SK-N-SH treated with all-trans-retinoic acid at 6 μM for 48 hours (cell line): ENCODE data around the gene ADAMTS13.
"Not testable (repeated sequence)": the region's sequence is repeated elsewhere in the genome, so short reads cannot be mapped to it uniquely, and the experiment has no call there.

Experiments used
- ATAC-seq: fragments of 200-7000 bp; cut with Tn5 transposase; 3 replicates; pipeline ENCODE4 v1.9.1; 2020; ENCODE audit warnings: mild to moderate bottlenecking, moderate library complexity
- ARNTL ChIP-seq: fragments of 450-650 bp; formaldehyde crosslinking; IDR thresholded peaks from 2 replicates; pipeline ENCODE4 v1.5.0; 2020; ENCODE audit warnings: low read depth, mild to moderate bottlenecking, moderate library complexity, borderline replicate concordance
- BACH2 ChIP-seq: fragments of 250-450 bp; sonication (Bioruptor Pico); IDR thresholded peaks from 2 replicates; pipeline ENCODE4 v1.9.0; 2021; ENCODE audit warnings: mild to moderate bottlenecking, borderline replicate concordance
- CREB5 ChIP-seq: fragments of 250-450 bp; sonication (Bioruptor Pico); IDR thresholded peaks from 2 replicates; pipeline ENCODE4 v1.5.1; 2020; ENCODE audit warnings: low read depth, mild to moderate bottlenecking, moderate library complexity
- CSDC2 ChIP-seq: fragments of 250-450 bp; sonication (Bioruptor Pico); IDR thresholded peaks from 2 replicates; pipeline ENCODE4 v1.5.0; 2020; ENCODE audit warnings: mild to moderate bottlenecking, moderate library complexity
- CSRNP3 ChIP-seq: fragments of 250-450 bp; sonication (Bioruptor Pico); IDR thresholded peaks from 2 replicates; pipeline ENCODE4 v1.5.1; 2021; ENCODE audit warnings: mild to moderate bottlenecking, moderate library complexity
- ESRRG ChIP-seq: fragments of 250-450 bp; sonication (Bioruptor Pico); IDR thresholded peaks from 2 replicates; pipeline ENCODE4 v1.6.1; 2021; ENCODE audit warnings: mild to moderate bottlenecking
- GLIS3 ChIP-seq: fragments of 250-450 bp; sonication (Bioruptor Pico); IDR thresholded peaks from 2 replicates; pipeline ENCODE4 v1.5.0; 2020; ENCODE audit warnings: mild to moderate bottlenecking, moderate library complexity
- ISL1 ChIP-seq: fragments of 250-450 bp; sonication (Bioruptor Pico); IDR thresholded peaks from 2 replicates; pipeline ENCODE4 v2.1.2; 2022; ENCODE audit warnings: mild to moderate bottlenecking, moderate library complexity
- OSR1 ChIP-seq: fragments of 250-450 bp; sonication (Bioruptor Pico); IDR thresholded peaks from 2 replicates; pipeline ENCODE4 v1.8.0; 2022; ENCODE audit warnings: moderate library complexity, mild to moderate bottlenecking, inconsistent platforms
- PATZ1 ChIP-seq: fragments of 250-450 bp; sonication (Bioruptor Pico); IDR thresholded peaks from 2 replicates; pipeline ENCODE4 v1.8.0; 2020; ENCODE audit warnings: mild to moderate bottlenecking, moderate library complexity, borderline replicate concordance
- PPARA ChIP-seq: fragments of 250-450 bp; sonication (Bioruptor Pico); IDR thresholded peaks from 2 replicates; pipeline ENCODE4 v1.5.0; 2020; ENCODE audit warnings: mild to moderate bottlenecking, borderline replicate concordance
- RARB ChIP-seq: fragments of 250-450 bp; sonication (Bioruptor Pico); IDR thresholded peaks from 2 replicates; pipeline ENCODE4 v1.8.0; 2021; ENCODE audit warnings: mild to moderate bottlenecking, moderate library complexity
- SNAI2 ChIP-seq: fragments of 250-450 bp; sonication (Bioruptor Pico); IDR thresholded peaks from 2 replicates; pipeline ENCODE4 v1.5.0; 2020; ENCODE audit warnings: mild to moderate bottlenecking, moderate library complexity
- TCF4 ChIP-seq: fragments of 250-450 bp; sonication (Bioruptor Pico); IDR thresholded peaks from 2 replicates; pipeline ENCODE4 v1.8.0; 2021; ENCODE audit warnings: mild to moderate bottlenecking, moderate library complexity, borderline replicate concordance
- TOX ChIP-seq: fragments of 250-450 bp; sonication (Bioruptor Pico); IDR thresholded peaks from 2 replicates; pipeline ENCODE4 v1.8.0; 2021; ENCODE audit warnings: mild to moderate bottlenecking, moderate library complexity, borderline replicate concordance
- TSHZ2 ChIP-seq: fragments of 250-450 bp; sonication (Bioruptor Pico); IDR thresholded peaks from 2 replicates; pipeline ENCODE4 v1.5.0; 2020; ENCODE audit warnings: mild to moderate bottlenecking, moderate library complexity
- ZC3H10 ChIP-seq: fragments of 250-450 bp; sonication (Bioruptor Pico); IDR thresholded peaks from 2 replicates; pipeline ENCODE4 v1.5.1; 2021; ENCODE audit warnings: mild to moderate bottlenecking, moderate library complexity
- ZFP3 ChIP-seq: fragments of 250-450 bp; sonication (Bioruptor Pico); IDR thresholded peaks from 2 replicates; pipeline ENCODE4 v1.5.0; 2020; ENCODE audit warnings: mild to moderate bottlenecking, moderate library complexity
- ZFP30 ChIP-seq: fragments of 450-650 bp; formaldehyde crosslinking; IDR thresholded peaks from 2 replicates; pipeline ENCODE4 v1.5.0; 2022; ENCODE audit warnings: mild to moderate bottlenecking, moderate library complexity
- ZNF70 ChIP-seq: fragments of 450-650 bp; formaldehyde crosslinking; IDR thresholded peaks from 2 replicates; pipeline ENCODE4 v1.5.0; 2020; ENCODE audit warnings: mild to moderate bottlenecking, moderate library complexity
- ZNF8 ChIP-seq: fragments of 450-650 bp; formaldehyde crosslinking; IDR thresholded peaks from 2 replicates; pipeline ENCODE4 v1.5.0; 2020; ENCODE audit warnings: mild to moderate bottlenecking, moderate library complexity

ADAMTS13 gene

GRCh38 chr9:133389025-133389557 is 33.1 kb upstream of the ADAMTS13 start:
- ATAC-seq = no peak
- TF ChIP-seq PPARA (no peak), GLIS3 (CRISPR knock-in tag) (no peak), SNAI2 (CRISPR knock-in tag) (no peak), PATZ1 (no peak), ZC3H10 (CRISPR knock-in tag) (no peak), ZNF70 (CRISPR knock-in tag) (no peak), ISL1 (CRISPR knock-in tag) (no peak), OSR1 (no peak)

- TF ChIP-seq GLIS3 (CRISPR knock-in tag) (no peak), RARB (CRISPR knock-in tag) (no peak), PATZ1 (no peak), TOX (no peak), PPARA (no peak), ISL1 (CRISPR knock-in tag) (no peak), ZNF8 (CRISPR knock-in tag) (no peak), ZNF70 (CRISPR knock-in tag) (no peak), ZC3H10 (CRISPR knock-in tag) (no peak), CSRNP3 (CRISPR knock-in tag) (no peak), CREB5 (CRISPR knock-in tag) (no peak)
- no peak for ATAC-seq
These were observed 32.6 kb upstream of the ADAMTS13 start for GRCh38 chr9:133389562-133389961.

- no peak for ATAC-seq
- TF ChIP-seq CSDC2 (no peak), PATZ1 (no peak), CSRNP3 (CRISPR knock-in tag) (no peak), CREB5 (CRISPR knock-in tag) (no peak), TOX (no peak), ZFP30 (CRISPR knock-in tag) (no peak), ESRRG (no peak), ZFP3 (CRISPR knock-in tag) (no peak), ARNTL (CRISPR knock-in tag) (no peak), TSHZ2 (CRISPR knock-in tag) (no peak), BACH2 (no peak), TCF4 (no peak), ZNF8 (CRISPR knock-in tag) (no peak), ZNF70 (CRISPR knock-in tag) (no peak), RARB (CRISPR knock-in tag) (no peak), ZC3H10 (CRISPR knock-in tag) (no peak), ISL1 (CRISPR knock-in tag) (no peak), SNAI2 (CRISPR knock-in tag) (no peak)
These were observed 31.5 kb upstream of the ADAMTS13 start for GRCh38 chr9:133390713-133391112.

GRCh38 chr9:133391449-133391848 is 30.7 kb upstream of the ADAMTS13 start:
- not testable (repeated sequence) for ATAC-seq

GRCh38 chr9:133392308-133392707 is 29.9 kb upstream of the ADAMTS13 start:
- not testable (repeated sequence) for ATAC-seq
